CD4-positive, alpha-beta T cell (primary cell): ENCODE data around the gene TBATA. TPM values are rescaled to one million over a fixed set of nuclear protein-coding genes. Genes with fewer than 3 reads are reported as not detected.

Experiments used
- ATAC-seq: fragments of 200-7000 bp; cut with Tn5 transposase; one replicate; pipeline ENCODE4 v1.10.0; 2022; ENCODE audit warnings: mild to moderate bottlenecking; ENCODE audit not compliant: poor library complexity
- CTCF ChIA-PET: fragments of 350-600 bp; sonication (Branson Sonifier 250); formaldehyde crosslinking; loops from one replicate; lab custom pipeline; 2021; ENCODE audit warnings: antibody characterized with exemption, inconsistent platforms; lab: Charles Lee
- POLR2A ChIA-PET: fragments of 350-600 bp; sonication (Branson Sonifier 250); formaldehyde crosslinking; loops from one replicate; lab custom pipeline; 2021; ENCODE audit warnings: antibody characterized with exemption, inconsistent platforms; lab: Charles Lee
- DNase-seq, 14 experiments: peaks; one replicate each; pipeline ENCODE4 v3.0.0-alpha.2; 2013 to 2020; ENCODE audit warnings: mixed read lengths in 2 of 14
- H3K27ac ChIP-seq, 2 donors: one replicate each; pipeline versions ENCODE4 v1.5.1 to v1.7.0; 2013; ENCODE audit warnings: low read length in 2 of 2, low read depth in 1 of 2, mild to moderate bottlenecking in 1 of 2
- H3K27me3 ChIP-seq, 2 experiments: 1 replicate in 1 of 2; 2 replicates in 1 of 2; pipeline versions ENCODE4 v1.6.1 to v1.7.0; 2013; ENCODE audit warnings: low read length in 2 of 2, control low read depth in 1 of 2, mild to moderate bottlenecking in 1 of 2, moderate library complexity in 1 of 2; ENCODE audit not compliant: insufficient read depth in 2 of 2, control insufficient read depth in 1 of 2
- H3K36me3 ChIP-seq: one replicate; pipeline ENCODE4 v1.6.1; 2013; ENCODE audit warnings: low read length, control low read depth; ENCODE audit not compliant: insufficient read depth
- H3K4me1 ChIP-seq: one replicate; pipeline ENCODE4 v1.6.1; 2013; ENCODE audit warnings: low read length, control low read depth; ENCODE audit not compliant: insufficient read depth
- H3K4me3 ChIP-seq: one replicate; pipeline ENCODE4 v1.5.1; 2013; ENCODE audit warnings: mild to moderate bottlenecking, low read length, moderate library complexity
- H3K9me3 ChIP-seq, 2 experiments: 1 replicate in 1 of 2; 2 replicates in 1 of 2; pipeline versions ENCODE4 v1.6.1 to v1.7.0; 2013; ENCODE audit warnings: low read length in 2 of 2, mild to moderate bottlenecking in 2 of 2, control low read depth in 1 of 2, moderate library complexity in 1 of 2; ENCODE audit not compliant: control insufficient read depth in 1 of 2, insufficient read depth in 1 of 2
- H3K27ac Mint-ChIP-seq: one replicate; pipeline ENCODE4 v1.8.0; 2020; ENCODE audit warnings: mixed read lengths
- H3K27me3 Mint-ChIP-seq: one replicate; pipeline ENCODE4 v1.8.0; 2021; ENCODE audit warnings: mixed read lengths
- H3K36me3 Mint-ChIP-seq: one replicate; pipeline ENCODE4 v1.8.0; 2021; ENCODE audit warnings: low read depth, mixed read lengths
- H3K4me1 Mint-ChIP-seq: one replicate; pipeline ENCODE4 v1.8.0; 2021; ENCODE audit warnings: low read depth, mixed read lengths
- H3K4me3 Mint-ChIP-seq: one replicate; pipeline ENCODE4 v1.8.0; 2020; ENCODE audit warnings: mild to moderate bottlenecking, mixed read lengths
- H3K9me3 Mint-ChIP-seq: one replicate; pipeline ENCODE4 v1.8.0; 2020; ENCODE audit warnings: mixed read lengths
- intact Hi-C, 2 experiments: fragments of 100-400 bp; cut with DNase I in 1 of 2; cut with micrococcal nuclease in 1 of 2; formaldehyde crosslinking; loops; one replicate each; pipeline versions ENCODE4 v1.15.1 to v1.9.0; 2023 to 2025; cut with DNase I, micrococcal nuclease
- total RNA-seq, 174 experiments: library from RNA in 2 of 174; stranded (reverse) in 2 of 174; gene quantifications; one replicate each; pipeline ENCODE4 v1.2.3 and lab custom pipeline; 2021 to 2026
- TF ChIP-seq, protein P1 (sequence below): fragments of 200-600 bp; IDR thresholded peaks from one replicate; pipeline ENCODE4 v1.8.0; 2022; ENCODE audit warnings: antibody characterized with exemption, mild to moderate bottlenecking

Gene TBATA
- total RNA-seq, 2 experiments from 2014 or later, result not detected

DNA sequence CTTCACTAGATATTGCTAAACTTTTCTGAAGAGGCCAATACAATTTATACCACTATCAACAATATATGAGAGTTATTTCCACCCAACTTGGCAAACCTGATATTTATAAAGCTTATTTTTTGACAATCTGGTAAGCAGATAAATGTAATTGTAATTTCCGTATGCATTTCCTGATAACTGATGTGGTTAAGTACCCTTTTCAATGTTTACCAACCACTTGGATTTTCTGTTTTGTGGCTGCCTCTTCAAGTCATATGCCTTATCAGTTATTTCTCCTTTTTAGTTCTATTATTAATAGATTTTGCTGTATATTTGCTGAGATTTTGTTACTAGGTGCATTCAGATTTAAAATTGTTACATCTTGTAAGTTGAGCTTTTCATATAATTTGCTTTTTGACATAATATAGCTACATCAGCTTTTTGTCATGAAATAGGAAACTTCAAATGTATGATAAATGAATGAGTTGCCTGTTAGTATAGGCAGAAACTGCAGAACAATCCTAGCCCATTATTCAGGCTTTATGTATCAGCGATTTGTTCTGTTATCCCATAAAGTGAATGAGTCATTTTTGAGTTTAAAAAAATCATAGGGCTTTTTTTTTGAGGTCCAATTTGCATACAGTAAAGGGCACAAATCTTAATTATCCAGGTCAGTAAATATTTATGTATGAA lies 42.0 kb upstream of the TBATA start:
- H3K4me1 Mint-ChIP-seq, result peaks cover 22% of the 10 kb centered on the region
- intact Hi-C loops, result no loop called here
- ATAC-seq (no peak), DNase-seq (no peak)
- Histone ChIP-seq H3K36me3 (peaks cover 30% of the 10 kb centered on the region), H3K27ac (no peak overlapping the region), H3K27me3 (no peaks in the 10 kb centered on the region), H3K9me3 (no peaks in the 10 kb centered on the region), H3K4me3 (no peak overlapping the region), H3K4me1 (no peaks in the 10 kb centered on the region)
- H3K9me3 Mint-ChIP-seq, result no peaks in the 10 kb centered on the region
- H3K36me3 Mint-ChIP-seq, result peaks cover 69% of the 10 kb centered on the region
- no peak overlapping the region for H3K4me3 Mint-ChIP-seq
- ChIA-PET CTCF (no interaction called here), POLR2A (no interaction called here)
- TF ChIP-seq, protein P1, sequence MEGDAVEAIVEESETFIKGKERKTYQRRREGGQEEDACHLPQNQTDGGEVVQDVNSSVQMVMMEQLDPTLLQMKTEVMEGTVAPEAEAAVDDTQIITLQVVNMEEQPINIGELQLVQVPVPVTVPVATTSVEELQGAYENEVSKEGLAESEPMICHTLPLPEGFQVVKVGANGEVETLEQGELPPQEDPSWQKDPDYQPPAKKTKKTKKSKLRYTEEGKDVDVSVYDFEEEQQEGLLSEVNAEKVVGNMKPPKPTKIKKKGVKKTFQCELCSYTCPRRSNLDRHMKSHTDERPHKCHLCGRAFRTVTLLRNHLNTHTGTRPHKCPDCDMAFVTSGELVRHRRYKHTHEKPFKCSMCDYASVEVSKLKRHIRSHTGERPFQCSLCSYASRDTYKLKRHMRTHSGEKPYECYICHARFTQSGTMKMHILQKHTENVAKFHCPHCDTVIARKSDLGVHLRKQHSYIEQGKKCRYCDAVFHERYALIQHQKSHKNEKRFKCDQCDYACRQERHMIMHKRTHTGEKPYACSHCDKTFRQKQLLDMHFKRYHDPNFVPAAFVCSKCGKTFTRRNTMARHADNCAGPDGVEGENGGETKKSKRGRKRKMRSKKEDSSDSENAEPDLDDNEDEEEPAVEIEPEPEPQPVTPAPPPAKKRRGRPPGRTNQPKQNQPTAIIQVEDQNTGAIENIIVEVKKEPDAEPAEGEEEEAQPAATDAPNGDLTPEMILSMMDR, result no peak
- no peaks in the 10 kb centered on the region for H3K27me3 Mint-ChIP-seq
- no peak overlapping the region for H3K27ac Mint-ChIP-seq

DNA sequence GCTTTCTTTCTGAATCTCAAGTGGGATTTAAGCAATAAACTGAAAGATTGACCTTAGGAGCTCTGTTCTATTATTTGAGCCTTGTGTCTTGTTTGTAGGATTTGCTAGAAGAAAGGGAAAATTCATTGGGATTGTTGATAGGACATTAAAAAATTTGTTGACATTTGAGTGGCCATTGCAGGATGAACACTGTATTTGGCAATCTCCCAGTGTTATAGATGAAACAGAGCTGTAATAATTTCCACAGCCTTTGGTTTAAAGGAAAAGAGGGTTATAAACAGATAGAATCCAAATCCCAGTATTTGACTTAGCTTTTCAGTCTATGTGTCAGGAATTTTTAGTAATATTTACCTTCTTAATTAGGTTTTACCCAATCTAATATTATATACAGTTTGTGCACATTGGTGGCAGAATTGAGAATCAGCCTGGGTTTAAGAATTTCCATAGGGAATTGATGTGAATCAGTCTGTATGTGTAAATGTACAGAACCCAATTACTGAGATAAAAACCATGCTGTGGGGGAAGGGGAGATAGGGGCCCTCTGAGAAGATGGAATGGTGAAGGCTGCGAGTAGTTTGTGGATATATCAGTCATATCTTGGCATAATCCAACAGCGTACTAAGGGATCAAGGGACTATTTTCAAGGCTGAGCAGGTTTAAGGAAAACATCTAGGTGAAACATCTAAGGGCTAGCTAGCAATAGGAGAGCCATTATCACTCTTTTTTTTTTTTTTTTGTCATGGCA lies 37.1 kb upstream of the TBATA start:
- Histone ChIP-seq H3K9me3 (no peaks in the 10 kb centered on the region), H3K27ac (no peak overlapping the region), H3K4me1 (peaks cover 2% of the 10 kb centered on the region), H3K36me3 (peaks cover 31% of the 10 kb centered on the region), H3K4me3 (no peak overlapping the region), H3K27me3 (no peaks in the 10 kb centered on the region)
- H3K4me1 Mint-ChIP-seq, result peaks cover 38% of the 10 kb centered on the region
- TF ChIP-seq, protein P1, result no peak
- no peak overlapping the region for H3K27ac Mint-ChIP-seq
- H3K9me3 Mint-ChIP-seq, result no peaks in the 10 kb centered on the region
- CTCF ChIA-PET, result interaction anchor here (1.1 kb wide), 1 partner anchor 19 kb away, joined by 3 read pairs; no protein-coding TSS in a partner anchor
- H3K4me3 Mint-ChIP-seq, result no peak overlapping the region
- ATAC-seq (no peak), DNase-seq (no peak)
- intact Hi-C loops, result no loop called here
- H3K36me3 Mint-ChIP-seq, result peaks cover 71% of the 10 kb centered on the region
- no peaks in the 10 kb centered on the region for H3K27me3 Mint-ChIP-seq
- POLR2A ChIA-PET, result no interaction called here

DNA sequence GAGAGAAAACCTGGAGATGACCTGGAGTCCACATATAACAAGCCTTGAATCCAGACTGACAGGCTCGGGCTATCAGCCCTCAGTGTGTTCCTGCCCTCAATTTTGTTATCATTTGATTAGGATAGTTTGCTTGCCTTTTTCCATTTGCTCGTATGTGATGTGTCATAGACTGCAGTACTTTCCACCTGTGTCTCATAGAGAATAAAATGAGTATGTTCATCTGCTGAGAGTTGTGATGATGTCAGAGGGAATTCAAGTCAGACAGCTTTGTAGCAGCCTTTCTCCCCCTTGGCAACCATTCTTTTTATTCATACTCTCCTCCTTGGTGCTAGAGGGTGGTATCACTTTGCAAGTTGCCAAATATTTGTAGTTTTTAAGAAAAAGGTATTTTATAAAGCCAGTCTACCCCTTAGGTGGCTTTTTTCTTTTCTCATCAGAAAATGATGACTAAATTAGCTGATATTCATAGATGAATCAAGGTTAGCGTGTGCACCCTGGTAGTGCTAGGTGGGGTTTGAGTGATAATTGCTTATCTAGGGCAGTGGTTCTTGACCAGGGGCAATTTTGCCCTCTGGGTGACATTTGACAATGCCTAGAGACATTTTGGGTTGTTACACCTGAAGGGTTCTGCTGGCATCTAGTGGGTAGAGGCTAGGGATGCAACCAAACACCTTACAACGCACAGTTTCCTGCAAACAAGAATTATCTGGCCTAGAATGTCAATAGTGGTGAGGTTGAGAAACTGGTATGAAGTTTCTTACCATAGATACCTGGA lies 36.0 kb upstream of the TBATA start:
- no peaks in the 10 kb centered on the region for H3K9me3 Mint-ChIP-seq
- H3K27me3 Mint-ChIP-seq, result no peaks in the 10 kb centered on the region
- CTCF ChIA-PET, result interaction anchor here (1.1 kb wide), 1 partner anchor 20 kb away, joined by 3 read pairs; no protein-coding TSS in a partner anchor
- TF ChIP-seq, protein P1, result no peak
- H3K9me3 ChIP-seq, result no peaks in the 10 kb centered on the region
- peaks cover 24% of the 10 kb centered on the region for H3K36me3 ChIP-seq
- no peak overlapping the region for H3K27ac Mint-ChIP-seq
- POLR2A ChIA-PET, result no interaction called here
- peaks cover 47% of the 10 kb centered on the region for H3K4me1 Mint-ChIP-seq
- intact Hi-C loops, result loop anchor here in 1 of 2 experiments (1.0 kb wide), 1 partner anchor 271 kb away; no protein-coding TSS in a partner anchor
- ATAC-seq, result peak; percentile 49
- no peak overlapping the region for H3K27ac ChIP-seq
- peaks cover 12% of the 10 kb centered on the region for H3K4me1 ChIP-seq
- no peak overlapping the region for H3K4me3 Mint-ChIP-seq
- H3K27me3 ChIP-seq, result no peaks in the 10 kb centered on the region
- peak in 3 of 14 experiments; percentile 10 to 29 (median 15) for DNase-seq
- H3K4me3 ChIP-seq, result no peak overlapping the region
- H3K36me3 Mint-ChIP-seq, result peaks cover 63% of the 10 kb centered on the region
